Esophagus muscularis mucosa (tissue), 4 donors: ENCODE measurements around the gene OBSCN.

Experiments used
- CTCF ChIP-seq, 3 experiments: fragments of 200-600 bp in 2 of 3; fragments of 450-650 bp in 1 of 3; sonication (generic) in 2 of 3; IDR thresholded peaks; one replicate each; pipeline ENCODE4 v1.5.1; 2017 to 2019; ENCODE audit warnings: antibody characterized with exemption in 3 of 3, mild to moderate bottlenecking in 2 of 3, moderate library complexity in 1 of 3
- EP300 ChIP-seq: sonication (generic); formaldehyde crosslinking; IDR thresholded peaks from one replicate; pipeline ENCODE4 v1.6.1; 2017; ENCODE audit warnings: antibody characterized with exemption
- POLR2A ChIP-seq: fragments of 450-650 bp; IDR thresholded peaks from one replicate; pipeline ENCODE4 v1.6.1; 2017; ENCODE audit warnings: antibody characterized with exemption, moderate library complexity, mild to moderate bottlenecking, low read depth
- POLR2AphosphoS5 ChIP-seq, 2 donors: sonication (generic); formaldehyde crosslinking; IDR thresholded peaks; one replicate each; pipeline ENCODE4 v1.6.1; 2017; ENCODE audit warnings: antibody characterized with exemption in 2 of 2

- TF ChIP-seq CTCF (IDR thresholded peaks at IDR 0.05) (no peak), POLR2AphosphoS5 (IDR thresholded peaks at IDR 0.05) (no peak), POLR2A (no peak), EP300 (no peak)
These were observed 127.8 kb downstream of the OBSCN start for GRCh38 chr1:228335406-228336307.
